ENCODE results near the gene UBE2J2. TPM values are rescaled to one million over a fixed set of nuclear protein-coding genes. Genes with fewer than 3 reads are reported as not detected.

UBE2J2 gene
- total and polyA plus RNA-seq, 11 donors = 23.3 to 53.6 (median 34.7) TPM

- 85 to 91% (median 88%) methylated on average over 15 to 19 of the region's 19 CpGs for WGBS, 4 donors
- Histone ChIP-seq H3K27ac (no peak overlapping the region), H3K9me3 (no peaks in the 10 kb centered on the region), H3K4me3 (peak overlapping the region in 1 of 12 donors; percentile 49), H3K27me3 (peaks cover 8 to 63% (median 23%) of the 10 kb centered on the region in 9 donors), H3K4me1 (peaks cover 0 to 45% (median 20%) of the 10 kb centered on the region in 12 donors), H3K36me3 (no peaks in the 10 kb centered on the region)
- DNase-seq (peak in 4 of 5 donors; percentile 6 to 49 (median 16)), ATAC-seq (no peak)
- intact Hi-C loops (cut with DNase I) = loop anchor here in 1 of 10 donors (5.0 kb wide), 1 partner anchor 43 kb away; no protein-coding TSS in a partner anchor
- TF ChIP-seq POLR2A (IDR thresholded peaks at IDR 0.05) = no peak
- TF ChIP-seq, protein P1, sequence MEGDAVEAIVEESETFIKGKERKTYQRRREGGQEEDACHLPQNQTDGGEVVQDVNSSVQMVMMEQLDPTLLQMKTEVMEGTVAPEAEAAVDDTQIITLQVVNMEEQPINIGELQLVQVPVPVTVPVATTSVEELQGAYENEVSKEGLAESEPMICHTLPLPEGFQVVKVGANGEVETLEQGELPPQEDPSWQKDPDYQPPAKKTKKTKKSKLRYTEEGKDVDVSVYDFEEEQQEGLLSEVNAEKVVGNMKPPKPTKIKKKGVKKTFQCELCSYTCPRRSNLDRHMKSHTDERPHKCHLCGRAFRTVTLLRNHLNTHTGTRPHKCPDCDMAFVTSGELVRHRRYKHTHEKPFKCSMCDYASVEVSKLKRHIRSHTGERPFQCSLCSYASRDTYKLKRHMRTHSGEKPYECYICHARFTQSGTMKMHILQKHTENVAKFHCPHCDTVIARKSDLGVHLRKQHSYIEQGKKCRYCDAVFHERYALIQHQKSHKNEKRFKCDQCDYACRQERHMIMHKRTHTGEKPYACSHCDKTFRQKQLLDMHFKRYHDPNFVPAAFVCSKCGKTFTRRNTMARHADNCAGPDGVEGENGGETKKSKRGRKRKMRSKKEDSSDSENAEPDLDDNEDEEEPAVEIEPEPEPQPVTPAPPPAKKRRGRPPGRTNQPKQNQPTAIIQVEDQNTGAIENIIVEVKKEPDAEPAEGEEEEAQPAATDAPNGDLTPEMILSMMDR (IDR thresholded peaks at IDR 0.05) = no peak
These were observed 68.5 kb downstream of the UBE2J2 start for GRCh38 chr1:1204998-1205768.

GRCh38 chr1:1204425-1204920 lies 69.2 kb downstream of the UBE2J2 start:
- Histone ChIP-seq H3K9me3 (no peaks in the 10 kb centered on the region), H3K27ac (no peak overlapping the region), H3K36me3 (no peaks in the 10 kb centered on the region), H3K4me1 (peaks cover 0 to 47% (median 20%) of the 10 kb centered on the region in 12 donors), H3K4me3 (no peak overlapping the region), H3K27me3 (peaks cover 8 to 64% (median 23%) of the 10 kb centered on the region in 9 donors)
- ATAC-seq (no peak), DNase-seq (peak in 3 of 5 donors; percentile 4 to 50 (median 8))
- intact Hi-C loops (cut with DNase I) = loop anchor here in 1 of 10 donors (5.0 kb wide), 1 partner anchor 42 kb away; no protein-coding TSS in a partner anchor
- TF ChIP-seq POLR2A (IDR thresholded peaks at IDR 0.05) = no peak
- TF ChIP-seq, protein P1 (IDR thresholded peaks at IDR 0.05) = no peak
- 85 to 91% (median 88%) methylated on average over 5 to 8 of the region's 8 CpGs for WGBS, 4 donors

Small RNA genes within 50 kb of the gene (microRNA-seq; reads per million reads assigned to microRNA genes)
- gene MIR6726 (1.0 to 11.0 (median 4.2) reads per million in 4 donors), gene MIR6727 (0 to 0.13 (median 0) reads per million in 4 donors)

Other genes starting within 250 kb of the UBE2J2 start
- gene RNF223, start 199.5 kb downstream of the UBE2J2 start, total RNA-seq = not detected
- gene RNF223, start 199.5 kb downstream of the UBE2J2 start, polyA plus RNA-seq = not detected
- gene C1orf159, start 157.8 kb downstream of the UBE2J2 start, total RNA-seq = 1 to 10 TPM; 3.7 to 6.6 (median 4.2) TPM
- gene C1orf159, start 157.8 kb downstream of the UBE2J2 start, polyA plus RNA-seq = 1 to 10 TPM; 7.1 to 7.2 TPM
- gene TTLL10, start 100.0 kb downstream of the UBE2J2 start, total RNA-seq = under 1 TPM in 5 of 9 donors, not detected in 4; 0.14 to 0.53 (median 0.27) TPM
- gene TTLL10, start 100.0 kb downstream of the UBE2J2 start, polyA plus RNA-seq = under 1 TPM; 0.03 to 0.19 TPM
- under 1 TPM in 2 of 9 donors, not detected in 7; 0.77 to 0.93 TPM for gene TNFRSF18, start 67.3 kb downstream of the UBE2J2 start, total RNA-seq
- under 1 TPM in 1 of 2 donors, not detected in 1; 0.24 TPM for gene TNFRSF18, start 67.3 kb downstream of the UBE2J2 start, polyA plus RNA-seq
- 10 to 100 TPM in 1 of 9 donors, 1 to 10 TPM in 8; 1.1 to 23.8 (median 2.7) TPM for gene TNFRSF4, start 59.7 kb downstream of the UBE2J2 start, total RNA-seq
- 1 to 10 TPM; 3.2 to 4.0 TPM for gene TNFRSF4, start 59.7 kb downstream of the UBE2J2 start, polyA plus RNA-seq
- gene SDF4, start 41.9 kb downstream of the UBE2J2 start, total RNA-seq = 100 to 1,000 TPM; 102 to 167 (median 120) TPM
- 100 to 1,000 TPM; 102 to 212 TPM for gene SDF4, start 41.9 kb downstream of the UBE2J2 start, polyA plus RNA-seq
- 10 to 100 TPM in 7 of 9 donors, 1 to 10 TPM in 2; 8.1 to 21.4 (median 11.2) TPM for gene B3GALT6, start 41.6 kb downstream of the UBE2J2 start, total RNA-seq
- gene B3GALT6, start 41.6 kb downstream of the UBE2J2 start, polyA plus RNA-seq = 10 to 100 TPM in 1 of 2 donors, 1 to 10 TPM in 1; 6.7 to 15.7 TPM
- gene C1QTNF12, start 27.1 kb downstream of the UBE2J2 start, total RNA-seq = 1 to 10 TPM in 2 of 9 donors, under 1 TPM in 5, not detected in 2; 0.72 to 3.5 (median 0.85) TPM
- under 1 TPM; 0.84 to 0.93 TPM for gene C1QTNF12, start 27.1 kb downstream of the UBE2J2 start, polyA plus RNA-seq
- 10 to 100 TPM in 1 of 9 donors, 1 to 10 TPM in 5, under 1 TPM in 3; 0.81 to 12.2 (median 3.7) TPM for gene SCNN1D, start 6.6 kb upstream of the UBE2J2 start, total RNA-seq
- 1 to 10 TPM in 1 of 2 donors, under 1 TPM in 1; 0.47 to 6.2 TPM for gene SCNN1D, start 6.6 kb upstream of the UBE2J2 start, polyA plus RNA-seq
- 10 to 100 TPM; 28.7 to 56.3 (median 34.1) TPM for gene ACAP3, start 34.1 kb upstream of the UBE2J2 start, total RNA-seq
- gene ACAP3, start 34.1 kb upstream of the UBE2J2 start, polyA plus RNA-seq = 10 to 100 TPM; 20.1 to 59.5 TPM
- 10 to 100 TPM in 4 of 9 donors, 1 to 10 TPM in 5; 6.8 to 17.7 (median 9.7) TPM for gene PUSL1, start 34.7 kb upstream of the UBE2J2 start, total RNA-seq
- gene PUSL1, start 34.7 kb upstream of the UBE2J2 start, polyA plus RNA-seq = 10 to 100 TPM; 16.0 to 16.2 TPM
- gene INTS11, start 50.8 kb upstream of the UBE2J2 start, total RNA-seq = 10 to 100 TPM; 46.8 to 91.3 (median 67.6) TPM
- 100 to 1,000 TPM in 1 of 2 donors, 10 to 100 TPM in 1; 81.7 to 117 TPM for gene INTS11, start 50.8 kb upstream of the UBE2J2 start, polyA plus RNA-seq
- gene CPTP, start 50.9 kb upstream of the UBE2J2 start, total RNA-seq = 100 to 1,000 TPM in 2 of 9 donors, 10 to 100 TPM in 7; 50.7 to 220 (median 72.4) TPM
- 100 to 1,000 TPM in 1 of 2 donors, 10 to 100 TPM in 1; 57.6 to 226 TPM for gene CPTP, start 50.9 kb upstream of the UBE2J2 start, polyA plus RNA-seq
- under 1 TPM; 0.21 to 0.80 (median 0.38) TPM for gene TAS1R3, start 57.4 kb upstream of the UBE2J2 start, total RNA-seq
- 1 to 10 TPM in 1 of 2 donors, under 1 TPM in 1; 0.24 to 1.3 TPM for gene TAS1R3, start 57.4 kb upstream of the UBE2J2 start, polyA plus RNA-seq
- gene DVL1, start 75.6 kb upstream of the UBE2J2 start, total RNA-seq = 100 to 1,000 TPM in 3 of 9 donors, 10 to 100 TPM in 6; 75.3 to 177 (median 85.3) TPM
- gene DVL1, start 75.6 kb upstream of the UBE2J2 start, polyA plus RNA-seq = 100 to 1,000 TPM; 110 to 129 TPM
- 10 to 100 TPM; 10.5 to 49.3 (median 20.0) TPM for gene MXRA8, start 84.7 kb upstream of the UBE2J2 start, total RNA-seq
- 10 to 100 TPM; 17.7 to 19.5 TPM for gene MXRA8, start 84.7 kb upstream of the UBE2J2 start, polyA plus RNA-seq
- gene AURKAIP1, start 101.4 kb upstream of the UBE2J2 start, total RNA-seq = 100 to 1,000 TPM; 157 to 273 (median 188) TPM
- 100 to 1,000 TPM; 268 to 465 TPM for gene AURKAIP1, start 101.4 kb upstream of the UBE2J2 start, polyA plus RNA-seq
- gene CCNL2, start 125.5 kb upstream of the UBE2J2 start, total RNA-seq = 10 to 100 TPM; 35.4 to 66.5 (median 50.7) TPM
- 10 to 100 TPM; 42.3 to 87.8 TPM for gene CCNL2, start 125.5 kb upstream of the UBE2J2 start, polyA plus RNA-seq
- 100 to 1,000 TPM; 112 to 208 (median 128) TPM for gene MRPL20, start 133.4 kb upstream of the UBE2J2 start, total RNA-seq
- 100 to 1,000 TPM; 147 to 238 TPM for gene MRPL20, start 133.4 kb upstream of the UBE2J2 start, polyA plus RNA-seq
- gene ANKRD65, start 147.4 kb upstream of the UBE2J2 start, total RNA-seq = 1 to 10 TPM in 8 of 9 donors, under 1 TPM in 1; 0.58 to 4.0 (median 1.3) TPM
- gene ANKRD65, start 147.4 kb upstream of the UBE2J2 start, polyA plus RNA-seq = 1 to 10 TPM in 1 of 2 donors, under 1 TPM in 1; 0.86 to 1.5 TPM
- 10 to 100 TPM; 11.0 to 49.5 (median 18.8) TPM for gene VWA1, start 161.8 kb upstream of the UBE2J2 start, total RNA-seq
- gene VWA1, start 161.8 kb upstream of the UBE2J2 start, polyA plus RNA-seq = 10 to 100 TPM in 1 of 2 donors, 1 to 10 TPM in 1; 7.0 to 13.2 TPM
- 1 to 10 TPM in 3 of 9 donors, under 1 TPM in 4, not detected in 2; 0.12 to 3.4 (median 0.60) TPM for gene ATAD3C, start 175.8 kb upstream of the UBE2J2 start, total RNA-seq
- gene ATAD3C, start 175.8 kb upstream of the UBE2J2 start, polyA plus RNA-seq = under 1 TPM; 0.49 to 0.53 TPM
- gene ATAD3B, start 197.9 kb upstream of the UBE2J2 start, total RNA-seq = 10 to 100 TPM in 2 of 9 donors, 1 to 10 TPM in 7; 2.2 to 12.1 (median 5.8) TPM
- gene ATAD3B, start 197.9 kb upstream of the UBE2J2 start, polyA plus RNA-seq = 10 to 100 TPM; 11.0 to 15.6 TPM
- 10 to 100 TPM; 11.3 to 25.3 (median 18.1) TPM for gene ATAD3A, start 238.3 kb upstream of the UBE2J2 start, total RNA-seq
- gene ATAD3A, start 238.3 kb upstream of the UBE2J2 start, polyA plus RNA-seq = 10 to 100 TPM; 21.5 to 49.5 TPM